WTC11 (cell line): ENCODE results near the gene ITM2A.

Experiments used
- CTCF ChIP-seq: fragments of 200-600 bp; IDR thresholded peaks from 2 replicates; pipeline ENCODE4 v1.8.0; 2022; ENCODE audit warnings: antibody characterized with exemption
- EMX1 ChIP-seq: fragments of 250-450 bp; sonication (Bioruptor Pico); IDR thresholded peaks from 2 replicates; pipeline ENCODE4 v1.8.0; 2021; ENCODE audit warnings: mild to moderate bottlenecking
- GABPB1 ChIP-seq: sonication (generic); formaldehyde crosslinking; IDR thresholded peaks from 2 replicates; pipeline ENCODE4 v1.8.1; 2023; ENCODE audit warnings: mild to moderate bottlenecking, missing genetic modification reagents
- JUN ChIP-seq: sonication (generic); formaldehyde crosslinking; IDR thresholded peaks from 2 replicates; pipeline ENCODE4 v1.8.0; 2023; ENCODE audit warnings: mild to moderate bottlenecking, missing genetic modification reagents
- NR2C2 ChIP-seq: sonication (generic); formaldehyde crosslinking; IDR thresholded peaks from 2 replicates; pipeline ENCODE4 v1.8.0; 2022; ENCODE audit warnings: mild to moderate bottlenecking, missing genetic modification reagents
- TEAD1 ChIP-seq: sonication (generic); formaldehyde crosslinking; IDR thresholded peaks from 2 replicates; pipeline ENCODE4 v1.8.0; 2022; ENCODE audit warnings: mild to moderate bottlenecking, missing genetic modification reagents
- TP53 ChIP-seq: sonication (generic); formaldehyde crosslinking; IDR thresholded peaks from 2 replicates; pipeline ENCODE4 v1.8.1; 2023; ENCODE audit warnings: mild to moderate bottlenecking, missing genetic modification reagents
- TF ChIP-seq, protein P1 (sequence below): sonication (generic); formaldehyde crosslinking; IDR thresholded peaks from 2 replicates; pipeline ENCODE4 v1.8.0; 2022; ENCODE audit warnings: mild to moderate bottlenecking, missing genetic modification reagents
- TF ChIP-seq, protein P2 (sequence below): sonication (generic); formaldehyde crosslinking; IDR thresholded peaks from 2 replicates; pipeline ENCODE4 v1.8.1; 2023; ENCODE audit warnings: mild to moderate bottlenecking, missing genetic modification reagents, moderate library complexity

DNA sequence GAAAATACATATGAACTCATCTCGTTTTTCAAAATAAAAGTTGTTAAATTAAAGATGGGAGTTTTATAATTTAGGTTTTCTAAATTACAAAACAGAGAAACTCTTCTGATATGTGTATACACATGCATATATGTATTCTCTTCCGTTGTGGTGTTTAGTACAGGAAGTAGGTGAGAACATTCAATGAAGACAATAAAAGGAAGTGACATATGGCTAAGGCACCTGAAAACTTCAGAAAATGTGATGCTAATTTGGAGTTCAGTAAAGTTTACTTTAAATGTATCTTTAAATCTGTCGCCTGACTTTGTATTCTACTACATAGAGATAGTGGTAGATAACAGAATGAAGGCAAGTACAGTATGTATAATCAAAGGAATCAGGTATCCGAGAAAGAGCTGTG lies 33.5 kb upstream of the ITM2A start:
- no peak for TF ChIP-seq CTCF
- TF ChIP-seq, protein P1, sequence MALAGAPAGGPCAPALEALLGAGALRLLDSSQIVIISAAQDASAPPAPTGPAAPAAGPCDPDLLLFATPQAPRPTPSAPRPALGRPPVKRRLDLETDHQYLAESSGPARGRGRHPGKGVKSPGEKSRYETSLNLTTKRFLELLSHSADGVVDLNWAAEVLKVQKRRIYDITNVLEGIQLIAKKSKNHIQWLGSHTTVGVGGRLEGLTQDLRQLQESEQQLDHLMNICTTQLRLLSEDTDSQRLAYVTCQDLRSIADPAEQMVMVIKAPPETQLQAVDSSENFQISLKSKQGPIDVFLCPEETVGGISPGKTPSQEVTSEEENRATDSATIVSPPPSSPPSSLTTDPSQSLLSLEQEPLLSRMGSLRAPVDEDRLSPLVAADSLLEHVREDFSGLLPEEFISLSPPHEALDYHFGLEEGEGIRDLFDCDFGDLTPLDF (CRISPR knock-in tag): no peak
- TF ChIP-seq TP53: no peak
- no peak for TF ChIP-seq JUN
- TF ChIP-seq NR2C2 (CRISPR knock-in tag): no peak
- TF ChIP-seq EMX1 (CRISPR knock-in tag): no peak
- no peak for TF ChIP-seq GABPB1 (CRISPR knock-in tag)
- no peak for TF ChIP-seq TEAD1 (CRISPR knock-in tag)
- TF ChIP-seq, protein P2, sequence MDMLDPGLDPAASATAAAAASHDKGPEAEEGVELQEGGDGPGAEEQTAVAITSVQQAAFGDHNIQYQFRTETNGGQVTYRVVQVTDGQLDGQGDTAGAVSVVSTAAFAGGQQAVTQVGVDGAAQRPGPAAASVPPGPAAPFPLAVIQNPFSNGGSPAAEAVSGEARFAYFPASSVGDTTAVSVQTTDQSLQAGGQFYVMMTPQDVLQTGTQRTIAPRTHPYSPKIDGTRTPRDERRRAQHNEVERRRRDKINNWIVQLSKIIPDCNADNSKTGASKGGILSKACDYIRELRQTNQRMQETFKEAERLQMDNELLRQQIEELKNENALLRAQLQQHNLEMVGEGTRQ (CRISPR knock-in tag): no peak
